ENCODE data around the gene UBA3. TPM values are rescaled to one million over a fixed set of nuclear protein-coding genes. Genes with fewer than 3 reads are reported as not detected.

Gene UBA3
- 81.0 and 87.5 TPM in 2 replicates for total RNA-seq

DNA sequence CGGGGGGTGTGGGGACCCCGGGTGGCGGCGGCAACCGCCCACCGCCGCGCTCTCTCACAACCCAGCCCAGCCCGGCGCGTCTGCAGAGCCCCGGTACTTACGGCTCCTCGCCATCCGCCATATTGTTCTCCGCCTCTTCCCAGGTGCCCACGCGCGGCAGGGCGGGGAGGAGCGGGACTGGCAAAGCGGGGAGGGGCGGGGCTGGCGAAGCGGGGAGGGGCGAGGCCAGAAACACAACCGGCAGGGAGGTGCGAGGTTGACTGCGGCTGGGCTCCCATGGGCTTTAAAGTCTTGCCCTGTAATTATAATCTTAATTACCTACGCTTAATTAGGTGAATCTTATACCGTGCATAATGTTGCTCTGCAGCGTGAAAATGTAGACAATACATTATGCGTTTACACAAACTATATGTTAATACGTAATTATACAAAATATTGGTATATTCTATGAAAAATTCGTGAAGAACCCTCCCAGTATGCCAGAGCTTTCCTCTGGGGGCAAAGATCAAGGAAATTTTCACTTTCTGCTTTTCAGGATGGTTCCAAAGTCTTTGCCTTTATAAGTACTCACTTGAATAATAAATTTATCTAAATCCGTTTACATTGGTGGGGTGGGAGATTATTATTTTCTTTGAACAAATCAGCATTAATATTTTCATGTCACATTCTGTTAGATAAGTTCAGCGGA lies at the start of gene UBA3:
TSS of gene UBA3 (minus strand) at position 133 of the 688 bp plus-strand sequence. CDS start at position 121, 12 bp downstream.

DNA sequence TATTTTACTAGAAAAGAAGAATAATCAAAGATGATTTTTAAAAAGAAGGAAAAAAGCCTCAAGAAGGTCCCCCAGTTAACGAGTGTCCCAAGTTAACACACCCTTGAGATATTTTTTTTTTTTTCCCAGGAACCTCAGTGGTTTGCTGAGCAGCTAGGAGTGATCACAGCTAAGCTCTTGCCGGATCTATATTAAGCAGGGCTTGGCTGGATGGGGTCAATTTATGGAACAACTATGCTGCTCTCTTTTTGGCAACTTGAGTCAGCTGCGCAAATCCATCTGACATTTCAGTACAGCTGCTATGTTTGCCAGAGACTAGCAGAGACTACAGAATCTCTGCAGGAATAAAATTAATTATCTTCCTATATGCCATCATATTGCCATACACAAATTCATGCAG lies 42.2 kb upstream of the UBA3 start, which contains the start of gene LMOD3:
TSS of gene LMOD3 (minus strand) at position 193 of the 400 bp plus-strand sequence. CDS start 209 bp downstream, outside the sequence.

DNA sequence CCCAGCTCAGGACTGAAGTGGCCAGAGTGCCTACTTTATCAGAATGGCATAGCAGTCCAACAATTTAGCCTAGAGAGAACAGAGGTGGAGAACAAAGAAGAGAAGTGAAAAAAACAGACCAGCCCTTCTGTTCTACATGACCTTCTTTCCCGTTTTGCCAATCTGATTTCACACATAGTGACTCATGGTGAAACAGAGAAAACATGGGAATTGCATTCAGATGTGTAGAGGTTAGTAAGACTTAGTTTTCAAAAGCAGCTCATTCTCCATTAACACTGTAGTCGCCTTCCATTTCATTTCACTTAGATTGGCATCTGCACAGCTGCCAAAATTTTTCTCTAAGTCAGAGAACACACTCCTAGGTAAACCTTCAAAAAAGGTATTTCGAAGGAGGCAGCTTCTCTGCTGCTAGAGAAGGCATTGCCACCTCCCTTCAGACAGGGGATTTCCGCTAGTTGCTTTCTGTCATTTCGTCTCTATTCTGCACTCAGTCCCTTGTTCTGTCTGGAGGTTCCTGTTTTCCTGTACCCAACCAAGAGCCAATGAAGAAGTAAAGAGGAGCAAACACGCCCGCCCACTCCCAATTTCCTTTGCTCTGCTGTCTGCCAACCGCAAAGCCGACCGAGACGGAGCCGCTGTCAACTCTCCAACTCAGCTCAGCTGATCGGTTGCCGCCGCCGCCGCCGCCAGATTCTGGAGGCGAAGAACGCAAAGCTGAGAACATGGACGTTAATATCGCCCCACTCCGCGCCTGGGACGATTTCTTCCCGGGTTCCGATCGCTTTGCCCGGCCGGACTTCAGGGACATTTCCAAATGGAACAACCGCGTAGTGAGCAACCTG lies 4.4 kb upstream of the UBA3 start, which contains the start of gene ARL6IP5:
TSS of gene ARL6IP5 (plus strand) at position 612 of the 842 bp plus-strand sequence. CDS start at position 723, 111 bp downstream.

DNA sequence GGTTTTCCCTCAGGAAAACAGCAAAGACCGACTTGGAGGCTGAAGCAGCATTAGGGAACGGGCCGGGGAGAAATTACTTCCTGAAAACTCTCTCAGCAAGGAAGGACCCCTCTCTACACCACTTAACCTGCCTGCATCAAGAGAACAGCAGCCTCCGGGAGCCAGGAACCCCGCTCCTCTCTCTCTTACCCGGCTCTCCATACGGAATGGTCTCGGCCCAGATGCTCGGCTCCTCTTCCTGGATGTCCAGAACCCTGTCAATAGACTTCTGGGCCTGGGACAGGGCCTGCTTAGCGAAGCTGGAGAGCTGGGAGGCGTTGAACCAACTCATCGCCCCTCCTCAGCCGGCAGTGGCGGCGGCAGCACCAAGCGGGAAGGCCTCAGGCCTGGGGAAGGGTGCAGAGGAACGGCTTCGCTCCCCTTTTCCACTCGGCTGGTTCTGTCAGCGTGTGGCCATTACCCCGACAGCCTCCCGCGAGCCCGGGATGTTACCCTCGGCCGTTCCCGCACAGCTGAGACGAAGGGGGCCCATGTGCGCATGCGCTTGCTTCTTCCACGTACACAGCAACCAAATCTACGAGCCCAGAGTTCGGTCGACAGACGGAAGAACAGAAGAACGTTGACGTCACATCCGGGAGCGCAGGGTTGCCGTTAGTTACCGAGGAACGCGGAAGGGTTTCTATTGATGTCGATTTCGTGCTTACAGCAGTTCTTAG lies 28.3 kb downstream of the UBA3 start, which contains the start of gene TMF1:
TSS of gene TMF1 (minus strand) at position 578 of the 716 bp plus-strand sequence. CDS start at position 331, 247 bp downstream.

DNA sequence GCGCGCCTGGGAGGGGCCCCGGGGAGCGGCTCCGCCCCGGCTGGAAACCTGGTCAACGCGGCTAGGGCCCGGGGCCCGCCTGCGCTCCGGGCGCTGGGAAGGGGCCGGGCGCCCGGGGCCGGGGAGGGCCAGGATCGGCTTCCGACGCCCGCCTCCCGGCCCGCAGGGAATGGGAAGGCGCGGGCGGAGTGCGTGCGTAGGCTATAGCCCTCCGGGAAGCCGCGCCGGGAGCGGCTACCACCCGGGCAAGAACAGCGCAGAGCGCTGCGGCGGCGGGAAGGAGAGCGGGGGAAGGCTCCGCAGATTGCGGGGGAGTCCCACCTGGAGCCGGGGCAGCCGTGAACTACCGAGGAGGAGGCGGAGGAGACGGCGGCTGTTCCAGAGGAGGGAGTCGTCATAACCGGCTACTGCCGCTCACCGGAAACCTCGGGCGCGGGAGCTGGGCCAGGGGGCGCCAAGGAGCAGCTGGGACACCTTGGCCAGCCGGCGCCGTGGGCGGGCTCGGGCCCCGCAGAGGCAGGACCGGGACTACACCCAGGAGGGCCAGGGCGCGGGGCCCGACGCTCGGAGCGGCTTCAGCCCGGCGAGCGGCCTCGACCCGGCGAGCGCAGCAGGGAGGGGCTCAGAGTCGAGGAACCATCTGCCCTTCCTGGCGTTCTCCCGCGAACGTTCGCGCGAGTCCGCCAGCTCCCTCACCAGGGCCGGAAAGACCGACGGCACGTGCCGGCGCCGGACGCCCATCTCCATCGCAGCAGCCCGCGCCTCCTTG lies 66.7 kb downstream of the UBA3 start, which contains the start of gene EOGT:
TSS of gene EOGT (minus strand) at position 432 of the 769 bp plus-strand sequence. CDS start 3,838 bp downstream, outside the sequence.

Other genes starting within 250 kb of the UBA3 start
- under 0.01 TPM in 1 of 2 replicates, not detected in the other for gene TAFA4, start 147.8 kb downstream of the UBA3 start, total RNA-seq
- gene EOGT, start 66.7 kb downstream of the UBA3 start, total RNA-seq, result 90.5 and 92.1 TPM in 2 replicates
- 27.5 and 32.5 TPM in 2 replicates for gene TMF1, start 28.0 kb downstream of the UBA3 start, total RNA-seq
- gene ARL6IP5, start 4.6 kb upstream of the UBA3 start, total RNA-seq, result 78.8 and 85.6 TPM in 2 replicates
- not detected in 2 replicates for gene LMOD3, start 42.2 kb upstream of the UBA3 start, total RNA-seq